Measurements from ENCODE around the gene CD207.
"Not testable (repeated sequence)": the region's sequence is repeated elsewhere in the genome, so short reads cannot be mapped to it uniquely, and the experiment has no call there.

The CD207 gene

DNA sequence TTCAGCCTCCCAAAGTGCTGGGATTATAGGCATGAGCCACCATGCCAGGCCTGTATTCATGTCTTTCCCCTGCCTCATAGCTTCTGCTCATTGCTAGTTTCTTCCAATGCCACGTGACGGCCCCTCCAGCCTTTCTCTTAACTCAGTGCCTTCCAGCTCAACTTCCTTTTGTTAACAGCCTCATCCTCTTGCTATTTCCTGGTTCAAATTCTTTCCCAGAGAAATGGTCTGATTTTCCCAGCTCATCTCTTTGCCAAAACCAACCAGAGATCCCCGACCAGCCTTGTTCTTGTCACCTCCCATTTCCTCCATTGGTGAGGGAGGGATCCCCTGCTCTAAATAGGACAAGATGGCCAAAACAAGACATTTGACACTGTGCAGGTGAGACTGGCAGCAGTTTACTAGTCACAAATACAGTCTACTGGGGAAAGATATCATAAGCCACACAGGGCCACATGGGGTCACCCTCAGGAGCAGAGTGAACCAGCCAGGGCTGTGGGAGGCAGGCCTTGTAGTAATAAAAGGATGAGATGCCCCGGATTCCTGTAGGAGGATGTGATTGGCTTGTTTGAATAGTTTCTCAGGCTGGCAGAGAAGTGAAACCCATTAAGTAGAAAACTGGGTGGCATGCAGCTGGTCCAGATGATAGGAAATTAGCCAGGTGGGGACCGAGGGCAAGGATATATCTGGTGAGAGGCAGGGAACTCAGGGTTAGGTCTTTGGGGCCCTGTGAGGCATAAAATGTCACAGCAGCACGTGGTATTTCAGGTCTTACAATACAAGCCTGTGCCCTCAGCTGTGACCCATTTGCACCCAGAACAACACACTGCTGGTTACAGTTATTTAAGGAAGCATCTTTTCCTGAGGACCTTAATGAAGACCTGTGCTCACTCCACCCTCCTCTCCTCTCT, 6.4 kb downstream of the CD207 start:
- no peak for DNase-seq (ENCODE audit: low read depth)

DNA sequence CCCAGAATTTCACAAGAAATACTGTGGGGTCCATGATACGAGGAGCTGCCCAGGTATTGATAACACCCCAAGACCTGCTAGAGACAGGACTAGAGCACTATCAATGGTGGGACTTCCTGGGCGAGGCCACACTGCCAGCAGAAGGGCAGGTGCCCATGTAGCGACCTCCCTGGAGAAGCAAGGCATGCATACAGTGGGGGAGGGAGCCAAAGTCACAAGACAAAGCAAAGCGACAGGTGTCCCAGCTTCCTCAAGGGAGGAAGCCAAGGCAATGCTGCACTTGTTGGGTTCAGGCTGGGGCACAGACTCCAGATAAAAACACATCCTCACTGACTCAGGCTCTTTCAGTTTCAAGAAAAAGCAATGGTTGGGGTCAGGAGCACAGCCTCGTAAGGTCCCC, 7.5 kb downstream of the CD207 start:
- no peak for DNase-seq (ENCODE audit: low read depth)

DNA sequence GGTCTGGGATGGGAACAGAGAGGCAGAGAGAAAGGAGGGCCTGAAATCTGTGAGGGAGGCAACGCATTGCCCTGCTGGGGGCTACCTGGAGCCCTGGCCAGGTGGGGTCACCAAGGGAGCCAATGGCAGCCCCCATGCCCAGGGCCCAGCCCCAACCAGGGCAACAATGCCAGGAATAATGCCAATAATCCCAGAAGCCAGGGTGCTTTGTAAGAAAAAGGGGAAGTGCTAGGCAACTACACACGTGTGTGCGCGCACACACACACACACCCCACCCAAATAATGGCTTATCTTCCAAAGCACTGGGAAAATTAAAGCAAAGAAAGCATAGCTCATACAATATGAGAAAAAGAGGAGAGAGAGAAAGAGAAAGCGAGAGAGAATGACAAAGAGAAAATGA, 8.2 kb downstream of the CD207 start:
- DNase-seq (ENCODE audit: low read depth): no peak

DNA sequence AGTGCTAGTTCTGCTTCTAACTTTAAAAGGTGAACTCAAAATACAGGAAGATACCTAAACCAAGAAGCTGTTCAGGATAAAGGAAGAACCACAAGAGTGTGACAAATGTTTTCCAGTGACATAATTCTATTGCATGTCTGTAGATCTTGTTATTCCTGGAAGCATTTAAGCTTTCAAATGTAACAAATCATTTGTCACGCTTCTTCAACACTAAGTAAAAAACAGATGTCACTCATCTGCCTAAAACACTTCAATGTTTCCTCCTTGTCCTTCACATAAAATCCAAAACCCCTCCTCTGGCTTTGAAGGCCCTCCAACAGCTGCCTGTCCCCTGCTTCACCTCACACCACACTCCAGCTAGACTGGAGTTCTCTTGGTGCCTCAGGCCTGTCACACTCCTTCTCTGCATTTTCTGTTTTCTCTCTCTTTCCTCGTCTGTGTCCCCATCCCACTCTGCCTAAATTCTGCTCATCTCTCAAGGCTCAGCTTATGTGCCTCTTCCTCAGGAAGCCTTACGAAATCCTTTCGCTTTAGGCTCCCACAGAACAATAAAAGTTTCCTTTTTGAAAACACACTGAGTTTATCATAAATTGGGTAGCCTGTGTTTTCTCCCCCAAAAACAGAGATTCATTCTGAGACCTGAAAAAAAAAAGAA, 8.8 kb downstream of the CD207 start:
- no peak for DNase-seq (ENCODE audit: low read depth)

DNA sequence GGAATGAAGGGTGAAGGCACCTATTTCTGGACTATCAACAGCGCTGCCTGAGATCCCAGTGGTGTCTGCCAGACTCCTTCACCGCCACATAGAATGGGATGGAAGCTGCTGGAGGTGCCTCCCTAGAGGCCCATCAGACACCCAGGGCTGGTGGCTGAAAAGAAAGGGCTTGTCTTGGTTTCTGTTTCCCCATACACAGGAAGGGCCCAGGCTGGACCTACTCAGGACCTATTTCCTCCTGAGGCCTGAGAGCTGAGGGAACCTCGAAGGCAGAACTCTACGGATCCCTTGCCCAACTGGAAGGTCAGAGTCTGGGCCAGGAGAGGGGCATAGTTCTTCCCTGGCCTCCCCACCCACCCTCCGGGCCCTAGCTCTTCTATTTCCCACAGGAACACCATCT, 12.4 kb downstream of the CD207 start:
- no peak for DNase-seq (ENCODE audit: low read depth)

DNA sequence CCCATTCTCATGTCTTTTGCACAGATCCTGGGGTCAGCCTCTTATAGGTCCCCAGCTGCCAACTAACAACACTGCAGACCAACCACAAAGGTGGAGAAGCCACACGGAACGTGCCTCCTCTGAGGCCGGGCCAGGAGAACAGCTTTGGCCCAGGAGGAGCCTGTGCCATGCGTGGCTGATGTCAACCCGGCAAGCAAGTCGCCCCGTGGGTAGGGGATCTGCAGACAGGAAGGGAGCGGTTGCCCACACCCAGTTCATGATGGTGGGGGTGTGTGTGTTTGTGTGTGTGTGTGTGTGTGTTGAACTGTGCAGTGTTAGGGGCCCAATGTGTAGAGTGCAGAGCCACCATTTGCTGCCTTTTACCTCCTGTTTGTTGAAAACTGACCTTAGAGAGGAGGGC, 12.8 kb downstream of the CD207 start:
- no peak for DNase-seq (ENCODE audit: low read depth)

DNA sequence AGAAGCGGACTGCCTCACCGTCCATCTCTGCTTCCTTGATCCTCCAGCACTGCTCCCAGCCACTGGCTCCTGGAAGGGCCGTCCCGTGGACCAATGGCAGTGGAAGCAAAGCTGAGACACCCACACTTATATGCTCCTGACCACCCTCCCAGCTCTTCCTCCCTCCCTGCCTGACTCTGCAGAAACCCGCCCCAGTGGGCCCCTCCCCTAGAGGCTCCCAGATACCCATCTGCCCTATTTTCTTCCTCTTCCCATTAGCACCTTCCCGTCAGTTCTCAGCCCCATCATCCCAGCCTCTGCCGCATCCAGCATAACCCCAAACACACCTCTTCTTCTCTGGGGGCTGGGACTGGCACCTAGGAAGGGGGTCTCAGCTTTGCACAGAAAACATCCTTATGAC, 15.1 kb downstream of the CD207 start, which contains the start of gene CLEC4F:
Gene CLEC4F (minus strand): TSS at position 101 of the 400 bp plus-strand sequence. CDS start 76 bp downstream, at position 25.
- no peak for DNase-seq (ENCODE audit: low read depth)

DNA sequence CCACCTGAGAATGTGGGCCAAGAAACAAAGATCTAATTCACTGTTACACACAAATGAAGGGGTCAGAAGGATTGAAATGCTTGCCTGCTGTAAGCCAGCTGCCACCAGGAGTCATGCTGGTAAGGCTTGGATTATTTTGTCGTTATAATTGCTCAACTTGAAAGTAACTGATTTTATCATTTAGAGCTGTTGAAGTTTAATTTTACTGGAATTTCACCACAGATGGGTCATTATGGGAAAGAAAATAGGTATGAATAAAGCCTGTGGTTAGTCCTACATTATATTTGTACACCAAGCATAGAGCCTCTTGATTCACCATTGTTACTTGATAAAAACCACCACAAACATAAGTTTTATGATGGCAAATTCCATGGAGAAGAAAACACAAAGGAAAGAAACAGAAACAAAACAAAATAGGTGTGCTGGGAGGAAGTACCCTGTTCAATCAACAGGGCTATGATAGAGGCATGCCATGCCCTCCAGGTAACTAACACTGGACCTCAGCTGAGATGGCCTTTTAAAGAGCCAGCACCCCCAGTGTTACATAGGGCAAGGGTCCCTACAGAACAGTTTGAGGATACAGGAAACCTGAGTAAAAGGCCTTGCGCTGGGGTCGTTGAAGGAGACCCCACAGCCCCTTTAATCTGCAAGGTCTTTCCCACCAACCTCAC, 18.2 kb downstream of the CD207 start:
- DNase-seq (ENCODE audit: low read depth): no peak

DNA sequence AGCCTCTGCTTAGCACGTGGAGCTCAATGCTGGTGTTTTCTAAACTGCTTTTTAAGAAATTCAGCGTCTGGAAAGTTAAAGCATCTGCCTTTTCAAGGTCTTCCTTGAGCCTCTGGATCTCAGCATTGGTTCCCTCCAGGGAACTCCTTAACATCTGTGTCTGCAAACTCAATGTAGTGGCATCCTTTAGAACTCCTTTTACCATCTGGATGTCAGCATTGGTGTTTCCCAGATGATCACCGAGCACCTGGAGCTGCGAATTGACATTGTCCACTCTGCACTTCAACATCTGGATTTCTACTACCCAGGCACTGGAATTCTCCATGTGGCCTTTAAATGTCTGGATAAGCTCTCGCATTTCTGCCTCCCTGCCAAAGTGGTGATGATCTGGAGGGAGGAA, 18.9 kb downstream of the CD207 start:
- no peak for DNase-seq (ENCODE audit: low read depth)

DNA sequence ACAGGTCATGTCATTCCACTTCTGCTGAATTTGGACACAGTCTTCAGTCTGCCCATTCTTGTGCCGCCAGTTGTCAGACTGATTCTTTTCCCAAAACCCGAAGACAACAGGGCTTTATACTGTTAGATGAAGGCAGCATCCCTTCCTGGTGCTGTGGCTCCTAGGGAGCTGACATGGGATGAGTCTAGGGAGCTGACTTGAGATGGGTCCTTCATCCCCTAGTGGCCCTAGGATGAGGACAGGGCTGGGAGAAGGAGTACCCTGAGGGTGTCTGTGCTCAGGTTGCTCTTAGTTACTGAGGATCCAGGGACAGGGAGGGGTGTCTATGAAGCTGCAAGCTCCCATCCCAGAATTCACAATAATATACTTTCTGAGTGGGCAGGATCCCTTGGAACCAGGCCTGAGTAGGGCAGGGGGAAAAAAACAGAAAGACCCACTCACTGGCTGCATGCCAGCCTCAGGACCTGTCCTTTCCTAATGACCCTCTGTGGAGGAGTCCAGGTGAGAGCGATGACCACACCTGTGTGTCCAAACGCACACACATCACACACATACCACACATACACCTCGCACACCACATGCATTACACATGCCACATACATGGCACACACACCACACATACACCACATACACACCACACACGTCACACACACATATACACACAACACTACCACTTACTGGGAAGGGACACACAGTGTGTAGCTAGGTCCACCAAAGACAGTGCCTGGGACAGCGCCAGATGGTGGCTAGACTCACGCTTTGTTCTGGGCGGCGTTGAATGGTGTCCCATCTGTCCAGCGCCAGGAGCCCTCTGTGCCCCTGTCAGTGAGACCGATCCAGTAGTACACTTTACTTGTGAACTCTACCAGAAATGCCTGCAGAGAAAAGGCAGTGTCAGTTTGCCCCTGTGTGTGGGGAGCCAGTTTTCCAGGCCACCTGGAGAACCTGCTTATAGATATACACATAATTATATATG, 26.3 kb downstream of the CD207 start:
- no peak for DNase-seq (ENCODE audit: low read depth)

DNA sequence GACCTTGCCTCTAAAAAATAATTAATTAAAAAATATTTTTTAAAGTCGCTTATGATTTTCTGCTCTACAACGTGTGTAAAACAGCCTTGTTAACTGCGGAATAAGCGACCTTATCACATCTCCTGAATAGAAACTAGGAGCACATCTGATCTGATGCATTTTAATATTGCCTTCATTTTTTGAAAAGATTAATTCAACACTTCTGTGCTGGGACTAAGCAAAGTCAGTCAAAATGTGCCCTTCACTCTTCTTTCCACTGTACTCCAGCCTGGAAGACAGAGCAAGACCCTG, 27.8 kb downstream of the CD207 start:
- DNase-seq (ENCODE audit: low read depth): no peak

DNA sequence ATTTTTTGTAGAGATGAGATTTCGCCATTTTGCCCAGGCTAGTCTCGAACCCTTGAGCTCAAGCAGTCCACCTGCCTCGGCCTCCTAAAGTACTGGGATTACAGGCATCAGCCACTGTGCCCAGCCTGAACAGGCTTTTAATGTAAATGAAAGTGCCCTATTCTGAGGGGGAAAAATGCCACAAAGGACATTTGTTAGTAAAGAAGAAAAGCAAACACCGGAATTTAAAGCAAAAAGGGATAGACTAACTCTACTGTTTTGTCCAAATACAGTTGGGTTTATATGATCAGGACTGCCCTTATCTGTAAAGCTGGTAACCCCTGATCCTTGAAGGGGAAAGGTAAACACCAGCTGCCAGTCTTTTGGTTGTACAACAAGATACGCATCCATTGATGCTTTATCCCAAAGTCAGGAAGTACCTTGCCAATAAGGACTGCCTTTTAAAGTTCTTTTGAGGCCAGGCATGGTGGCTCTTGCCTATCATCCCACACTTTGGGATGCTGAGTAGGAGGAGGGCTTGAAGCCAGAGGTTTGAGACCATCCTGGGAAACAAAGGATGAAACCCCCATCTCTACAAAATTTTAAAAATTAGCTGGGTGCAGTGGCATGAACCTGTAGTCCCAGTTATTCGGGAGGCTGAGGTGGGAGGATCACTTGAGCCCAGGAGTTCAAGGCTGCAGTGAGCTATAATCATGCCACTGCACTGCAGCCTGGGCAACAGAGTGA, 28.4 kb downstream of the CD207 start:
- no peak for DNase-seq (ENCODE audit: low read depth)

DNA sequence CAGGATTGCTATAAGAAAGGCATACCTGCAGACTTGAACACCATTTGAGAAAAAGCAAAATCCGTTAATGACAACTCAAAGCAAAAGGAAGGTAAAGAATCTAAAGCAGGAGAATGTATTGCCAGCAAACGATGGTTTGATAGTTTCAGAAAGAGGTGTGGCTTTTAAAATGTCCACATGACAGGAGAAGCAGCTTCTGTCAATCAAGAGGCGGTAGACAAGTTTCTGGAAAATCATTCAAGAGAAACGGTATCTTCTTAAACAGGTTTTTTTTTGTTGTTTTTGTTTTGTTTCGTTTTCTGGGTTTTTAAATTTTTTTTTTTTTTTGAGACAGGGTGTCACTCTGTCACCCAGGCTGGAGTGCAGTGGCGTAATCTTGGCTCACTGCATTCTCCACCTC, 29.0 kb downstream of the CD207 start:
- DNase-seq (ENCODE audit: low read depth): no peak

DNA sequence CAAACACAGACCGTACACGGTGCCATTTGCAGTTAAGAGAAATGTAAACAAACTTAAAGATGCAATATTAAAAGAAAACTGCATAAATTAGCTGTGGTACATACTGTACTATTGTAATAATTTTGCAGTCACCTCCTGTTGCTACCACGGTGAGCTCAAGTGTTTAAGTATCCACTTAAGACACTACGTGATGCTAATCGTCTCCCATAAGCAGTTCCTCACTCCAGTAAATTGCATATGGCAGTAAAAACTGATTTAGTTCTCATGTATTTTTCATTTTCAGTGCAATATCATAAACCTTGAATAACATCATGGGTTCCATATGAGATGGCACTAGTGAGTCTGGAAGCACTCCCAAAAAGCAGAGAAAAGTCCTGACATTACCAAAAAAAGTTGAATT, 29.6 kb downstream of the CD207 start:
- DNase-seq (ENCODE audit: low read depth): no peak

DNA sequence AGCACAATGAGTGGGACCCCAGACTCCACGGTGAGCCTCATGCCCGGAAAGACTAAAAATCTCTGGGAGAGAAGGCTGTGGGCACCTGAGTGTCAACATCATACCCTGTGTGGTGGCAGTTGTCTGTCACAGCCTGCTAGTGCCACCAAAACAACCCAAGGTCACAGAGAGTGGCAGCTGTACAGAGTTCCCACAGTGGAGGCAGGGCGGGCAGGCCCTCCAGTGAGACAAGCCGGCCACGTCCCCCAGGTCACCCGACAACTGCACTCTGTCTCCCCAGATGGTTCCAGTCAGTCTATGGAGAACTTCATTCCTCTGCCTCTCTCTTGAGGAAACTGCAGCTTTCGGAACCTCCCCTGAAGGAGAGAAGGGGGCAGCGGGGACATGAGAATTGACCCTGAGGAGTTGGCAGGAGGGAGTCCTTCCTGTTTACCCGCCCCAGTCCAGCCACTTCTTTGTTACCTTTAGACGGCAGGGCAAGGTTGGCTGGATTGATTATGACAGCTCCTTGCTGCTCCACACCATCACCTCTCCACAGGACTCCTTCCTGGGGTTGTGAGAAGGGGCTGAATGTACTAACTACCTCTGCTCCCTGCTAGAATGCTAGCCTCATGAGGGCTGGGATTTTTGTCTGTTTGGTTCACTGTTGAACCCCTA, 33.9 kb downstream of the CD207 start:
- no peak for DNase-seq (ENCODE audit: low read depth)

DNA sequence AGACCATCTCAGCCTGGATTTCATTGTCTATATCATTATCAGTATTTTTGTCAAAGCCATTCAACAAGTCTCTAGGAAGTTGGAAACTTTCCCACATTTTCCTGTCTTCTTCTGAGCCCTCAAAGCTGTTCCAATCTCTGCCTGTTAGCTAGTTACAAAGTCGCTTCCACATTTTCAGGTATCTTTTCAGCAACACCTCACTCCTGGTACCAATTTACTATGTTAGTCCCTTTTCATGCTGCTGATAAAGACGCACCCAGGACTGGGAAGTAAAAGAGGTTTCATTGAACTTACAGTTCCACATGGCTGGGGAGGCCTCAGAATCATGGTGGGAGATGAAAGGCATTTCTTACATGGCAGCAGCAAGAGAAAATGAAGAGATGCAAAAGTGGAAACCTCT, 35.9 kb downstream of the CD207 start:
- no peak for DNase-seq (ENCODE audit: low read depth)

DNA sequence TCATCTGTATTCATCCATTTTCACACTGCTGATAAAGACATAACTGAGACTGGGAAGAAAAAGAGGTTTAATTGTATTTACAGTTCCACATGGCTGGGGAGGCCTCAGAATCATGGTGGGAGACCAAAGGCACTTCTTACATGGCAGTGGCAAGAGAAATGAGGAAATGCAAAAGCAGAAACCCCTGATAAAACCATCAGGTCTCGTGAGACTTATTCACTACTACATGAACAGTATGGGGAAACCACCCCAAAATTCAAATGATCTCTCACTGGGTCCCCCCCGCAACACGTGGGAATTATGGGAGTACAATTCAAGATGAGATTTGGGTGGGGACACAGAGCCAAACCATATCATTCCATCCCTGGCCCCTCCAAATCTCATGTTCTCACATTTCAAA, 37.6 kb downstream of the CD207 start:
- DNase-seq (ENCODE audit: low read depth): not testable (repeated sequence)

DNA sequence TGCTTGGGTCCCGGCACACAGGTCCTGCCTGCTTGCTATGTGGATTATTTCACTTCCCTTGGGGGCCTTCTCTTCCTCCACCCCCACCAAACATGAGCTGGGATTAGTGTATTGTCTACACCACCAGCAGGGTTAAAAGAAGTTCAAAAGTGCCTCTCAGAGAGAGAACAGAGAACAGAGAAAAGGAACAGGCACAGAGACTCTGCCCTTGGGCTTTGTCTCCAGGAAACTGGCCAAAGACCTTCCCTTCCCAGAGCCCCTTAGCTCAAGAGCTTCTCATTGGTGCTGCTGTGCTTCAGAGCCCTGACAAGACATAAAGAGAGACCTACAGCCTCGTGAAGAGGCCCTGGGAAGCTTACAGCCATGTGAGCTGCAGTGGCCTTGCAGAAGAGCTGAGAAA, 38.1 kb downstream of the CD207 start:
- DNase-seq (ENCODE audit: low read depth): no peak

DNA sequence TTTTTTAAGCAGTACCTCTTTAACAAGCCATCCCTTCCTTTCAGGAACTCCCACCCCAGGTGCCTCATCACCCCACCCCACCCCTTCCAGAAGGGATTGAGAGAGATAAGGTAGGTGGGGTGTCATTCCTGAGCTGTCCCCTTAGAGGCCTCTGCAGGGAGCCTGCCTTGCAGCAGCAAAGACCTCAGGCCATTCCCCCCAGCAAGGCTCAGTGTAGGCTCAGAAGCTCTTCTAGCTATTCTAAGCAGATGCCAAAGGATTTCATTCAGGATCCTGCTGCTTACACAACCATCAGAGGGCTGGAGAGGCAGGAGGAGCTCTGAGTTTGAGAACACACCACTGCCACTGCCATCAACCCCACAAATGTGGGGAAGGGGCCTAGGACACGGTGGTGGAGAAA, 39.4 kb downstream of the CD207 start:
- no peak for DNase-seq (ENCODE audit: low read depth)

DNA sequence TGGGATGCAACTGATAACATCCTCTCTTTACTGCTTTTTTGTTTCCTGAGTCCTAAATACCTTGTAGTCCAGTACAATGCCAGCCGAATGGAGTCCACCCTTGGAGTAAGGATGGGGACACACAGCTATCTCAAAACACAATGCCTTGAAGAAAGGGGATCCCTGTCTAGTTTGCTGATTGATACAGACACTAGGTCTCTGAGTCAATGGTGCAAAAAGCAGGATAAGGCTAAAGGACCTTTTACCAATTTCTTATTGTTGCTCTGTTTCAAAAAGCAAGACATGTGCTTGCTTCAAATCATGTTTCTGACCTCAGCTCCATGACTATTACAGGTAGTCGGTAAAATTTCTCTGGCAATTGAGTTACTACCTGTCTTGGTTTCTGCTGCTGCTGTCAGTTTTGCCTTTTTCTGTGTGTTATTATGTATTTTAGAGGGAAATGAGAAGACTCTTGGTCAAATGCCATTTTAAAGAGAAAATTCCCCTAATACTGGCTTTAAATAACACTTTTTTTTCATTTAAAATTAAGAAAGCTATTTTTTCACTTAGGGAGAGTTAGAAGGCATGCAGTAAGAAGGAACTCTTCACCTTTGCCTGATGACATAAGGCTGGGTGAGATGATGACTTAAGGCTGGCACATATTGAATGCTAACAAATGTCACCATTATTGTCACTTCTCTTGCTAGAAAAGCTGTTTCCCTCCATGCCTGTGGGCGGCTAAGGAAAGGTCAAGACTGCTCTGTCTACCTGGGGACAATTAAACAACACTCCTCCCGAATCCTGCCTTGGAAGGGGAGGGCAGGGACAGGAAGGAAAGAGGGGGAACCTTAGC, 40.2 kb downstream of the CD207 start:
- DNase-seq (ENCODE audit: low read depth): no peak

Measured in stimulated activated CD8-positive, alpha-beta memory T cell treated with anti-CD3 and anti-CD28 coated beads, Interleukin-7, amount 100 ng/mL, for 24 hours (primary cell).